PC-9 (cell line): Measurements from ENCODE around the gene PBX4. TPM values are rescaled to one million over a fixed set of nuclear protein-coding genes. Genes with fewer than 3 reads are reported as not detected.

Experiments used
- BruUV-seq: library from RNA; stranded (reverse); fragments of 400-500 nt; replicated peaks from 2 replicates; lab custom pipeline; 2021; lab: Mats Ljungman, UMichigan
- CTCF ChIA-PET: fragments of 300-600 bp; sonication (Branson Sonifier 250); formaldehyde crosslinking; loops from one replicate; lab custom pipeline; 2022; ENCODE audit warnings: antibody characterized with exemption; lab: Charles Lee
- POLR2A ChIA-PET: fragments of 300-600 bp; sonication (Branson Sonifier 250); formaldehyde crosslinking; loops from one replicate; lab custom pipeline; 2022; ENCODE audit warnings: antibody characterized with exemption; ENCODE audit not compliant: unreplicated experiment; lab: Charles Lee
- DNase-seq, 2 experiments: peaks; one replicate each; pipeline versions ENCODE4 v3.0.0 to v3.0.0-alpha.2; 2015 to 2022; ENCODE audit warnings: mixed read lengths in 1 of 2
- H2AFZ ChIP-seq: fragments of 200-600 bp; sonication (generic); 2 replicates; pipeline ENCODE4 v1.8.1; 2017; ENCODE audit warnings: antibody characterized with exemption
- H3F3A ChIP-seq: fragments of 200-600 bp; sonication (generic); 2 replicates; pipeline ENCODE4 v1.8.1; 2017; ENCODE audit warnings: antibody characterized with exemption, mild to moderate bottlenecking, low read depth; ENCODE audit not compliant: insufficient read depth
- H3K27ac ChIP-seq: fragments of 200-600 bp; sonication (generic); 2 replicates; pipeline ENCODE4 v1.6.1; 2016; ENCODE audit warnings: mixed run types
- H3K27me3 ChIP-seq: fragments of 200-600 bp; sonication (generic); 2 replicates; pipeline ENCODE4 v1.6.1; 2016; ENCODE audit warnings: low read depth, mixed run types; ENCODE audit not compliant: insufficient read depth
- H3K36me3 ChIP-seq: fragments of 200-600 bp; sonication (generic); 2 replicates; pipeline ENCODE4 v1.6.1; 2016; ENCODE audit warnings: low read depth, mixed run types
- H3K4me1 ChIP-seq: fragments of 200-600 bp; sonication (generic); replicated peaks from 2 replicates; pipeline ENCODE4 v1.6.1; 2016; ENCODE audit warnings: mixed run types; ENCODE audit not compliant: insufficient read depth
- H3K4me2 ChIP-seq: fragments of 200-600 bp; sonication (generic); 2 replicates; pipeline ENCODE4 v1.6.1; 2017; ENCODE audit warnings: mixed run types
- H3K4me3 ChIP-seq: fragments of 200-600 bp; sonication (generic); 2 replicates; pipeline ENCODE4 v1.6.1; 2016; ENCODE audit warnings: mixed run types
- H3K79me2 ChIP-seq: fragments of 200-600 bp; sonication (generic); 2 replicates; pipeline ENCODE4 v1.6.1; 2017; ENCODE audit warnings: low read depth, mixed run types
- H3K9me2 ChIP-seq: fragments of 200-600 bp; sonication (generic); 2 replicates; pipeline ENCODE4 v1.8.1; 2017; ENCODE audit warnings: mild to moderate bottlenecking; ENCODE audit not compliant: insufficient read depth
- H3K9me3 ChIP-seq: fragments of 200-600 bp; sonication (generic); 2 replicates; pipeline ENCODE4 v1.8.1; 2016; ENCODE audit warnings: low read depth; ENCODE audit not compliant: insufficient read depth
- H4K20me1 ChIP-seq: fragments of 200-600 bp; sonication (generic); 2 replicates; pipeline ENCODE4 v1.8.1; 2017; ENCODE audit not compliant: insufficient read depth
- CTCF ChIP-seq: fragments of 200-600 bp; sonication (generic); conservative IDR thresholded peaks from 2 replicates; pipeline ENCODE4 v1.6.1; 2017; ENCODE audit warnings: mixed run types, antibody characterized with exemption, mild to moderate bottlenecking, moderate library complexity
- EZH2 ChIP-seq: fragments of 200-600 bp; sonication (generic); IDR thresholded peaks from 2 replicates; pipeline ENCODE4 v1.8.0; 2017; ENCODE audit warnings: antibody characterized with exemption, low read depth
- intact Hi-C: fragments of 100-400 bp; cut with micrococcal nuclease; formaldehyde crosslinking; loops from one replicate; pipeline ENCODE4 v1.10.0; 2022; ENCODE audit not compliant: unreplicated experiment
- total RNA-seq: library from RNA; stranded (reverse); gene quantifications from 2 replicates; pipeline ENCODE4 v1.2.3, GENCODE V29; 2021

PBX4 gene
- total RNA-seq, 1 experiment from 2014 or later = 5.7 TPM

GRCh38 chr19:19630062-19630414 lies 11.6 kb upstream of the PBX4 start:
- H3K4me1 ChIP-seq = peaks cover 5% of the 10 kb centered on the region; the same call in 1 of the 2 replicates
- H3K27me3 ChIP-seq = no peaks in the 10 kb centered on the region
- TF ChIP-seq CTCF (no peak), EZH2 (no peak)
- POLR2A ChIA-PET = no interaction called here
- H3K4me2 ChIP-seq = no peak overlapping the region
- no peak for DNase-seq
- no peak overlapping the region for H3K27ac ChIP-seq
- no TSS peak for BruUV-seq
- H3K9me3 ChIP-seq = no peaks in the 10 kb centered on the region
- no peaks in the 10 kb centered on the region for H3K9me2 ChIP-seq
- H2AFZ ChIP-seq = no peak overlapping the region
- H4K20me1 ChIP-seq = no peaks in the 10 kb centered on the region
- intact Hi-C loops = no loop called here
- H3K36me3 ChIP-seq = peaks cover 12% of the 10 kb centered on the region; the same call in 1 of the 2 replicates
- H3K4me3 ChIP-seq = no peak overlapping the region
- no peaks in the 10 kb centered on the region for H3K79me2 ChIP-seq
- H3F3A ChIP-seq = peaks cover 39% of the 10 kb centered on the region; the same call in 1 of the 2 replicates
- CTCF ChIA-PET = no interaction called here

GRCh38 chr19:19628501-19629134 lies 10.1 kb upstream of the PBX4 start:
- POLR2A ChIA-PET = interaction anchor here (0.6 to 0.7 kb wide), 3 partner anchors 14 to 60 kb away, joined by 3 to 5 read pairs (median 5); no protein-coding TSS in a partner anchor
- Histone ChIP-seq H3K4me1 (peaks cover 5% of the 10 kb centered on the region; the same call in 1 of the 2 replicates), H3K9me3 (no peaks in the 10 kb centered on the region), H3F3A (peaks cover 39% of the 10 kb centered on the region; the same call in 1 of the 2 replicates), H3K9me2 (no peaks in the 10 kb centered on the region), H4K20me1 (no peaks in the 10 kb centered on the region), H2AFZ (peak overlapping the region; percentile 90), H3K36me3 (no peaks in the 10 kb centered on the region), H3K79me2 (no peaks in the 10 kb centered on the region), H3K27ac (peak overlapping the region; percentile 84), H3K27me3 (no peaks in the 10 kb centered on the region), H3K4me3 (peak overlapping the region; percentile 68), H3K4me2 (peak overlapping the region; percentile 90)
- no peak for TF ChIP-seq EZH2
- TF ChIP-seq CTCF = no peak; the same call in 1 of the 2 replicates
- intact Hi-C loops = loop anchor here (2.0 kb wide), 1 partner anchor 82 kb away; no protein-coding TSS in a partner anchor
- TSS peak; percentile 55 for BruUV-seq
- peak; percentile 74 to 84 for DNase-seq
- CTCF ChIA-PET = interaction anchor here (0.9 kb wide), 1 partner anchor 77 kb away, joined by 3 read pairs; no protein-coding TSS in a partner anchor

- CTCF ChIA-PET = interaction anchor here (0.9 kb wide), 1 partner anchor 76 kb away, joined by 3 read pairs; no protein-coding TSS in a partner anchor
- POLR2A ChIA-PET = interaction anchor here (0.5 to 0.6 kb wide), 2 partner anchors 13 to 447 kb away, joined by 5 read pairs; no protein-coding TSS in a partner anchor
- no peaks in the 10 kb centered on the region for H3K36me3 ChIP-seq
Observed at GRCh38 chr19:19627621-19628500, 9.4 kb upstream of the PBX4 start, which contains the start of gene LPAR2. Gene LPAR2 (minus strand): TSS chr19:19628220. CDS start chr19:19627275, 945 bp downstream.

More at GRCh38 chr19:19627621-19628500, 9.4 kb upstream of the PBX4 start, which contains the start of gene LPAR2:
- H4K20me1 ChIP-seq = no peaks in the 10 kb centered on the region
- intact Hi-C loops = loop anchor here (2.0 kb wide), 1 partner anchor 81 kb away; no protein-coding TSS in a partner anchor
- H3K9me2 ChIP-seq = no peaks in the 10 kb centered on the region
- H3K27ac ChIP-seq = peak within 1 kb of the TSS; percentile 84
- TF ChIP-seq EZH2 (no peak), CTCF (no peak; the same call in 1 of the 2 replicates)
- peaks cover 39% of the 10 kb centered on the region; the same call in 1 of the 2 replicates for H3F3A ChIP-seq
- no peaks in the 10 kb centered on the region for H3K9me3 ChIP-seq
- H3K4me1 ChIP-seq = peaks cover 5% of the 10 kb centered on the region; the same call in 1 of the 2 replicates
- DNase-seq = peak; percentile 44 to 71
- H3K4me2 ChIP-seq = peak within 1 kb of the TSS; percentile 90
- H2AFZ ChIP-seq = peak within 1 kb of the TSS; percentile 90
- no peaks in the 10 kb centered on the region for H3K27me3 ChIP-seq
- H3K79me2 ChIP-seq = no peaks in the 10 kb centered on the region
- no TSS peak for BruUV-seq
- peak within 1 kb of the TSS; percentile 68 for H3K4me3 ChIP-seq
